Right lobe of liver (tissue), 4 donors: ENCODE measurements around the gene DEDD2.

Experiments
- POLR2A ChIP-seq: fragments of 450-650 bp; IDR thresholded peaks from one replicate; pipeline ENCODE4 v1.6.1; 2017; ENCODE audit warnings: antibody characterized with exemption, mild to moderate bottlenecking
- TF ChIP-seq, protein P1 (sequence below), 4 donors: fragments of 200-600 bp in 3 of 4; fragments of 450-650 bp in 1 of 4; IDR thresholded peaks; one replicate each; pipeline versions ENCODE4 v1.5.1 to v1.8.0; 2016 to 2022; ENCODE audit warnings: antibody characterized with exemption in 4 of 4, mild to moderate bottlenecking in 2 of 4
- donor health status: DM: no; HTN: no; CAD: no.
- donor health status: DM: no; HTN: no; CAD: no.
- donor health status: DM: no; HTN: yes; CAD: no.

DNA sequence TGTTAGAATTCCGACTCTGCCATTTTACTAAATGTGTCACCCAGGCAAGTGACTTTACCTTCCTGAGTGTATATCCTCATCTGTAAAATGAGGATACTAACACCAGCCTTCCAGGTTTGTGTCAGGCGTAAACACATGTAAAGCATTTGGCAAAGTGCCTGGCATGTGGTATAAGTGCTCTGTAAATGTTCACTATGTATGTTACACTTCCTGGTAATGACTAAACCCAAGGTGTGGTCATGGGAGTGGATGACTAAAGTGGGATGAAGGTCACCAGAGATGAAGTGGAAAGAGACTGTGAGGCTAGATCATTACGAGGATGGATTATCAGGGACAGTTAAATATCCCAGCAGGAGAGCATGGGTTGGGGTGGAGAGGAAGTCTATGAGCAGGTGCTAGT lies 25.6 kb downstream of the DEDD2 start:
- no peak for TF ChIP-seq POLR2A
- TF ChIP-seq, protein P1, sequence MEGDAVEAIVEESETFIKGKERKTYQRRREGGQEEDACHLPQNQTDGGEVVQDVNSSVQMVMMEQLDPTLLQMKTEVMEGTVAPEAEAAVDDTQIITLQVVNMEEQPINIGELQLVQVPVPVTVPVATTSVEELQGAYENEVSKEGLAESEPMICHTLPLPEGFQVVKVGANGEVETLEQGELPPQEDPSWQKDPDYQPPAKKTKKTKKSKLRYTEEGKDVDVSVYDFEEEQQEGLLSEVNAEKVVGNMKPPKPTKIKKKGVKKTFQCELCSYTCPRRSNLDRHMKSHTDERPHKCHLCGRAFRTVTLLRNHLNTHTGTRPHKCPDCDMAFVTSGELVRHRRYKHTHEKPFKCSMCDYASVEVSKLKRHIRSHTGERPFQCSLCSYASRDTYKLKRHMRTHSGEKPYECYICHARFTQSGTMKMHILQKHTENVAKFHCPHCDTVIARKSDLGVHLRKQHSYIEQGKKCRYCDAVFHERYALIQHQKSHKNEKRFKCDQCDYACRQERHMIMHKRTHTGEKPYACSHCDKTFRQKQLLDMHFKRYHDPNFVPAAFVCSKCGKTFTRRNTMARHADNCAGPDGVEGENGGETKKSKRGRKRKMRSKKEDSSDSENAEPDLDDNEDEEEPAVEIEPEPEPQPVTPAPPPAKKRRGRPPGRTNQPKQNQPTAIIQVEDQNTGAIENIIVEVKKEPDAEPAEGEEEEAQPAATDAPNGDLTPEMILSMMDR (IDR thresholded peaks at IDR 0.05): no peak
